WTC11 (cell line): ENCODE data around the gene MAGEA9B. TPM values are rescaled to one million over a fixed set of nuclear protein-coding genes. Genes with fewer than 3 reads are reported as not detected.

Source experiments
- ATAC-seq: fragments of 200-7000 bp; cut with Tn5 transposase; 2 replicates; pipeline ENCODE4 v1.10.0; 2021; ENCODE audit warnings: mild to moderate bottlenecking, moderate library complexity
- CTCF ChIA-PET: fragments of 300-600 bp; sonication (Branson Sonifier 250); formaldehyde crosslinking; loops from one replicate; lab custom pipeline; 2021; ENCODE audit warnings: antibody characterized with exemption; lab: Charles Lee
- POLR2A ChIA-PET: fragments of 350-600 bp; sonication (Branson Sonifier 250); formaldehyde crosslinking; loops from one replicate; lab custom pipeline; 2021; ENCODE audit warnings: antibody characterized with exemption; lab: Charles Lee
- DNase-seq: peaks from one replicate; pipeline ENCODE4 v3.0.0; 2021; ENCODE audit warnings: low spot score
- H3K27ac Mint-ChIP-seq: 2 replicates; pipeline ENCODE4 v1.8.0; 2021; ENCODE audit warnings: mixed read lengths
- H3K27me3 Mint-ChIP-seq: 2 replicates; pipeline ENCODE4 v1.8.0; 2021; ENCODE audit warnings: low read depth, mild to moderate bottlenecking, moderate library complexity, mixed read lengths
- H3K36me3 Mint-ChIP-seq: 2 replicates; pipeline ENCODE4 v1.8.0; 2021; ENCODE audit warnings: mixed read lengths
- H3K4me1 Mint-ChIP-seq: 2 replicates; pipeline ENCODE4 v1.8.0; 2022; ENCODE audit warnings: mixed read lengths
- H3K4me3 Mint-ChIP-seq: 2 replicates; pipeline ENCODE4 v1.8.0; 2021; ENCODE audit warnings: mild to moderate bottlenecking, moderate library complexity, mixed read lengths
- H3K9me3 Mint-ChIP-seq: 2 replicates; pipeline ENCODE4 v1.8.0; 2021; ENCODE audit warnings: mixed read lengths
- ATF1 ChIP-seq: sonication (generic); formaldehyde crosslinking; IDR thresholded peaks from 2 replicates; pipeline ENCODE4 v1.8.1; 2023; ENCODE audit warnings: mild to moderate bottlenecking, moderate library complexity, missing genetic modification reagents
- ATF6 ChIP-seq: sonication (generic); formaldehyde crosslinking; IDR thresholded peaks from 2 replicates; pipeline ENCODE4 v1.8.1; 2023; ENCODE audit warnings: mild to moderate bottlenecking, missing genetic modification reagents
- EMX1 ChIP-seq: fragments of 250-450 bp; sonication (Bioruptor Pico); IDR thresholded peaks from 2 replicates; pipeline ENCODE4 v1.8.0; 2021; ENCODE audit warnings: mild to moderate bottlenecking
- ERG ChIP-seq: fragments of 250-450 bp; sonication (Bioruptor Pico); IDR thresholded peaks from 2 replicates; pipeline ENCODE4 v1.8.0; 2021; ENCODE audit warnings: mild to moderate bottlenecking
- ESRRA ChIP-seq: sonication (generic); formaldehyde crosslinking; IDR thresholded peaks from 2 replicates; pipeline ENCODE4 v1.8.1; 2022; ENCODE audit warnings: mild to moderate bottlenecking, missing genetic modification reagents, borderline replicate concordance
- ETV6 ChIP-seq: sonication (generic); formaldehyde crosslinking; IDR thresholded peaks from 2 replicates; pipeline ENCODE4 v1.8.1; 2022; ENCODE audit warnings: mild to moderate bottlenecking, missing genetic modification reagents
- FOXK1 ChIP-seq: sonication (generic); formaldehyde crosslinking; IDR thresholded peaks from 2 replicates; pipeline ENCODE4 v1.8.0; 2022; ENCODE audit warnings: mild to moderate bottlenecking, moderate library complexity, missing genetic modification reagents
- FOXP1 ChIP-seq: sonication (generic); formaldehyde crosslinking; IDR thresholded peaks from 2 replicates; pipeline ENCODE4 v1.8.0; 2022; ENCODE audit warnings: missing genetic modification reagents, mild to moderate bottlenecking, moderate library complexity, borderline replicate concordance
- GABPB1 ChIP-seq: sonication (generic); formaldehyde crosslinking; IDR thresholded peaks from 2 replicates; pipeline ENCODE4 v1.8.1; 2023; ENCODE audit warnings: mild to moderate bottlenecking, missing genetic modification reagents
- IRF2 ChIP-seq: sonication (generic); formaldehyde crosslinking; IDR thresholded peaks from 2 replicates; pipeline ENCODE4 v1.8.0; 2022; ENCODE audit warnings: low read depth, missing genetic modification reagents, borderline replicate concordance
- JUN ChIP-seq: sonication (generic); formaldehyde crosslinking; IDR thresholded peaks from 2 replicates; pipeline ENCODE4 v1.8.0; 2023; ENCODE audit warnings: mild to moderate bottlenecking, missing genetic modification reagents
- MLX ChIP-seq: sonication (generic); formaldehyde crosslinking; IDR thresholded peaks from 2 replicates; pipeline ENCODE4 v1.8.1; 2023; ENCODE audit warnings: mild to moderate bottlenecking, missing genetic modification reagents, moderate library complexity
- MXD4 ChIP-seq: fragments of 250-450 bp; sonication (Bioruptor Pico); IDR thresholded peaks from 2 replicates; pipeline ENCODE4 v1.8.0; 2021; ENCODE audit warnings: mild to moderate bottlenecking, moderate library complexity, borderline replicate concordance
- MYBL2 ChIP-seq: sonication (generic); formaldehyde crosslinking; IDR thresholded peaks from 2 replicates; pipeline ENCODE4 v1.8.1; 2023; ENCODE audit warnings: mild to moderate bottlenecking, moderate library complexity, missing genetic modification reagents
- NR3C1 ChIP-seq: sonication (generic); formaldehyde crosslinking; conservative IDR thresholded peaks from 2 replicates; pipeline ENCODE4 v1.8.1; 2023; ENCODE audit warnings: low read depth, mild to moderate bottlenecking, missing genetic modification reagents
- PREB ChIP-seq: sonication (generic); formaldehyde crosslinking; IDR thresholded peaks from 2 replicates; pipeline ENCODE4 v1.8.1; 2022; ENCODE audit warnings: mild to moderate bottlenecking, missing genetic modification reagents, moderate library complexity, borderline replicate concordance
- RORB ChIP-seq: fragments of 250-450 bp; sonication (Bioruptor Pico); IDR thresholded peaks from 2 replicates; pipeline ENCODE4 v1.9.0; 2021; ENCODE audit warnings: mild to moderate bottlenecking
- TEAD4 ChIP-seq: sonication (generic); formaldehyde crosslinking; IDR thresholded peaks from 2 replicates; pipeline ENCODE4 v1.8.0; 2022; ENCODE audit warnings: mild to moderate bottlenecking, missing genetic modification reagents
- USF1 ChIP-seq: sonication (generic); formaldehyde crosslinking; IDR thresholded peaks from 2 replicates; pipeline ENCODE4 v1.8.0; 2022; ENCODE audit warnings: mild to moderate bottlenecking, missing genetic modification reagents
- USF2 ChIP-seq: sonication (generic); formaldehyde crosslinking; IDR thresholded peaks from 2 replicates; pipeline ENCODE4 v1.8.1; 2023; ENCODE audit warnings: mild to moderate bottlenecking, missing genetic modification reagents, moderate library complexity
- ZNF138 ChIP-seq: sonication (generic); formaldehyde crosslinking; conservative IDR thresholded peaks from 2 replicates; pipeline ENCODE4 v1.8.1; 2022; ENCODE audit warnings: mild to moderate bottlenecking, moderate library complexity, missing genetic modification reagents
- ZNF232 ChIP-seq: sonication (generic); formaldehyde crosslinking; IDR thresholded peaks from 2 replicates; pipeline ENCODE4 v1.8.0; 2022; ENCODE audit warnings: mild to moderate bottlenecking, missing genetic modification reagents
- ZNF423 ChIP-seq: fragments of 250-450 bp; sonication (Bioruptor Pico); IDR thresholded peaks from 2 replicates; pipeline ENCODE4 v2.1.2; 2022; ENCODE audit warnings: mild to moderate bottlenecking, moderate library complexity
- ZNF532 ChIP-seq: fragments of 250-450 bp; sonication (Bioruptor Pico); IDR thresholded peaks from 2 replicates; pipeline ENCODE4 v1.9.0; 2021; ENCODE audit warnings: mild to moderate bottlenecking, borderline replicate concordance
- total RNA-seq: library from RNA; stranded (reverse); gene quantifications from 3 replicates; pipeline ENCODE4 v1.2.3, GENCODE V29; 2021

MAGEA9B gene
- total RNA-seq, 1 experiment from 2014 or later = 0.35 TPM

- no peaks in the 10 kb centered on the region for H3K9me3 Mint-ChIP-seq
- H3K4me3 Mint-ChIP-seq = no peak overlapping the region
- ChIA-PET POLR2A (no interaction called here), CTCF (no interaction called here)
- no peak for TF ChIP-seq MXD4 (CRISPR knock-in tag)
- TF ChIP-seq ZNF532 (CRISPR knock-in tag) = no peak
- no peak for TF ChIP-seq ERG
- TF ChIP-seq FOXP1 = no peak
- TF ChIP-seq NR3C1 = no peak
- TF ChIP-seq USF2 (CRISPR knock-in tag) = no peak
- no peak for TF ChIP-seq FOXK1 (CRISPR knock-in tag)
- no peak for TF ChIP-seq EMX1 (CRISPR knock-in tag)
- no peak for TF ChIP-seq ZNF423 (CRISPR knock-in tag)
- TF ChIP-seq ZNF232 = no peak
- no peak for TF ChIP-seq ETV6
- TF ChIP-seq MLX = no peak
- no peak for TF ChIP-seq ESRRA
- TF ChIP-seq GABPB1 (CRISPR knock-in tag) = no peak
- no peak for TF ChIP-seq TEAD4 (CRISPR knock-in tag)
- no peak for TF ChIP-seq ATF1 (CRISPR knock-in tag)
- no peak for TF ChIP-seq ZNF138 (CRISPR knock-in tag)
- TF ChIP-seq PREB = no peak
- no peaks in the 10 kb centered on the region for H3K4me1 Mint-ChIP-seq
- H3K36me3 Mint-ChIP-seq = peaks cover 4% of the 10 kb centered on the region; the same call in 1 of the 2 replicates
- H3K27me3 Mint-ChIP-seq = no peaks in the 10 kb centered on the region
- no peak for DNase-seq
- ATAC-seq = peak; percentile 70
- H3K27ac Mint-ChIP-seq = no peak overlapping the region
These were observed 23.3 kb upstream of the MAGEA9B start for GRCh38 chrX:149610511-149610910.

- no peak overlapping the region for H3K27ac Mint-ChIP-seq
- no peak overlapping the region for H3K4me3 Mint-ChIP-seq
- DNase-seq (no peak), ATAC-seq (no peak)
- no peaks in the 10 kb centered on the region for H3K4me1 Mint-ChIP-seq
- no peaks in the 10 kb centered on the region for H3K9me3 Mint-ChIP-seq
- ChIA-PET POLR2A (no interaction called here), CTCF (no interaction called here)
- H3K36me3 Mint-ChIP-seq = peaks cover 4% of the 10 kb centered on the region; the same call in 1 of the 2 replicates
- no peaks in the 10 kb centered on the region for H3K27me3 Mint-ChIP-seq
- TF ChIP-seq RORB (no peak), MYBL2 (CRISPR knock-in tag) (no peak), ATF6 (CRISPR knock-in tag) (no peak), JUN (no peak), ESRRA (no peak), USF1 (CRISPR knock-in tag) (no peak), IRF2 (CRISPR knock-in tag) (no peak)
These were observed 20.4 kb upstream of the MAGEA9B start for GRCh38 chrX:149607699-149608098.
